Measurements from ENCODE around the gene CTAGE15.
"Not testable (repeated sequence)": the region's sequence is repeated elsewhere in the genome, so short reads cannot be mapped to it uniquely, and the experiment has no call there.

Gene CTAGE15, protein sequence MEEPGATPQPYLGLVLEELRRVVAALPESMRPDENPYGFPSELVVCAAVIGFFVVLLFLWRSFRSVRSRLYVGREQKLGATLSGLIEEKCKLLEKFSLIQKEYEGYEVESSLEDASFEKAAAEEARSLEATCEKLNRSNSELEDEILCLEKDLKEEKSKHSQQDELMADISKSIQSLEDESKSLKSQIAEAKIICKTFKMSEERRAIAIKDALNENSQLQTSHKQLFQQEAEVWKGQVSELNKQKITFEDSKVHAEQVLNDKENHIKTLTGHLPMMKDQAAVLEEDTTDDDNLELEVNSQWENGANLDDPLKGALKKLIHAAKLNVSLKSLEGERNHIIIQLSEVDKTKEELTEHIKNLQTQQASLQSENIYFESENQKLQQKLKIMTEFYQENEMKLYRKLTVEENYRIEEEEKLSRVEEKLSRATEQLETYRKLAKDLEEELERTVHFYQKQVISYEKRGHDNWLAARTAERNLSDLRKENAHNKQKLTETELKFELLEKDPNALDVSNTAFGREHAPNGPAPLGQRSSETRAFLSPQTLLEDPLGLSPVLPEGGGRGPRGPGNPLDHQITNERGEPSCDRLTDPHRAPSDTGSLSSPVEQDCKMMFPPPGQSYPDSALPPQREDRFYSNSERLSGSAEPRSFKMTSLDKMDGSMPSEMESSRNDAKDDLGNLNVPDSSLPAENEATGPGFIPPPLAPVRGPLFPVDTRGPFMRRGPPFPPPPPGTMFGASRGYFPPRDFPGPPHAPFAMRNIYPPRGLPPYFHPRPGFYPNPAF

DNA sequence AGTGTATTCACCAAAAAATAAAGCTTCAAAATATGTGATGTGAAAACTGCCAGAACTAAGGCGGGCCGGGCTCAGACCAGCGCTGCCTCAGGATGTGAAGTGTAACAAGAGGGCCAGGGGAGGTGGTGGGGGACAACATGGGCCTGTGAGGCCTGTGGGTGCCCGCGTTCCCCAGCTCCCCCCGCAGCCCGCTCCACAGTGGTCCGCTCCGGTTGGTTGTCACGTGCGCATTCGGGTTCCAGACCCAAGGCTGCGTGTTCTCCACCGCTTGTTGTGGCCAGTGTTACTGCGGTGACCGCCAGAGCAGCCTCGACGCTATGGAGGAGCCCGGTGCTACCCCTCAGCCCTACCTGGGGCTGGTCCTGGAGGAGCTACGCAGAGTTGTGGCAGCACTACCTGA is at the start of gene CTAGE15:
Gene CTAGE15, plus strand, starts transcription at position 301 of the 400 bp plus-strand sequence. Its CDS starts 17 bp downstream, at position 318.
- not testable (repeated sequence) for DNase-seq (ENCODE audit: extremely low read depth, low read depth)

- DNase-seq (ENCODE audit: extremely low read depth, low read depth), result not testable (repeated sequence)
These were observed 49.2 kb upstream of the CTAGE15 start for GRCh38 chr7:143522309-143522916.

DNA sequence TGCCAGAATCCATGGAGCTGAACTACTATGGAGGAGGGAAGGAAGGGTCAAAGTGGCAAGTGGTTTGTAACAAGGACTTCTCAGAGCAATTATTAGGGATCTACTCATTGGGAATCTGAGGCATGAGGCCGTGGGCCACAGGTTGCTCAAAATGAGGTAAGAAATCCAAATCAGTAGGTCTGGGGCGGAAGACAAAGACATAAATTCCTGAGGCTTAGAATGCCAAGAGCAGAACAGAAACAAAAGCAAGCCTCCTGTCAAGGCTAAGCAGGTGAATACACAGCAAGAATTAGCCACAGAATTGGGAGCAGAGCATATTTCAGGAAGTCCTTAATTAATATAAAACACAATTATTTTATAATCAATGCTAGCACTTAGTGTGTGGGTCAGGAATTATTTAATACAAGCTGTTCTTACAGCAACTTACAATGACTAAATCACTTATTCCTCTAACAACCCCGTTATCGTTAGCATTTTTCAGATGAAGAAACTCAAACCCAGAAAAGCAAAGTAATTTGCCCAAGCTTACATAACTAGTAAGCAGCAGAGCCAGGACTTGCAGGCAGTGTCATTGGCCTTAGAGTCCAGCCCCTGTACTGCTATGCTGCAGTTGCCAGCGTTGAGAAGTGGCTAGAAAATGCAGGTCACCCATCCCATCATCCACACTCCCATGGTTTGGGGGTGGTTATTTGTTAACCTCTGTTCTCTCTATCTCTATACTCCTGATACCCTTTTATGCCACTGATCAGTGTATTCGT is 40.3 kb upstream of the CTAGE15 start:
- DNase-seq (ENCODE audit: extremely low read depth, low read depth), result not testable (repeated sequence)

DNA sequence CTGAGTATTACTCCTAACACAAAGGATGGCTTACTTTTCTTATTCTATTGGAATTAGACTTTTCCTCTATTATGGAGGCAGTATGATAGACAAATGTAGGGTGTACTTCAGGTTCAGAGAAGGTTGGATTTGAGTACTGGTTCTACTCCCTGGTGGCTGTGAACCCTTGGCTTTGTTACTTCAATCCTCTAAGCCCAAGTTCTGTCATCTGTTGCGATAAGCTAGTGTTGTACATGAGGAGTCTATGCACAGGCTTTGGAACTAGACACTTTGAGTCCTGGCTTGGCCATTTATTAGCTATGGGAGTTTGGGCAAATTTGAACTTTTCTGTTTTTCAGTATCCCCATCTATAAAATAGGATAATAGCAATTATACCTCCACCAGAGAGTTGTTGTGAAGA is 39.7 kb upstream of the CTAGE15 start:
- not testable (repeated sequence) for DNase-seq (ENCODE audit: extremely low read depth, low read depth)

DNA sequence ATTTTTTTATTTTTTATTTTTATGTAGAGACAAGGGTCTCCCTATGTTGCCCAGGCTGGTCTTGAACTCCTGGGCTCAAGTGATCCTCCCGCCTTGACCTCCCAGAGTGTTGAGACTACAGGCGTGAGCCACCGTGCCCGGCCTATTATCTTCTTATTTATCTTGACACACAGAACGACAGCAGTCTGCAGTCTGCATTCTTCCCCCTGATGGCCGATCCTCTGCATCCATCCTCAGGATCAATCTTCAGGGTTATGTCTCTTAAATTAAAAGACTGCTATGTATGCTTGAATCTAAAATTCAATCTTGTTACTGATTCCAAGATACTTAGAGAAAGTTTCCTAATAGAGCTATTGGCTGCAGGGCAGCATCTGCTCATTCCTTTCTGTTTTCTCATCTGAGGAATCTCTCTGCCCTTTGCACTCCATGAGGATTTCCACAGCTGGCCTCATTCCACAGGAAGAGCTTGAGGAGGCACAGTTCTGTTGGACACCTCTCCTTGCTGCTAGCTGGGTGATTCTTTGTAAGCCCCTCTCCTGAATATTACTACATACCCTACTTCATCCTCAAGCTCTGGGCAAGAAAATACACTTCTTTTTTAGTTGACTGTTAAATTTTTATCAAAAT is 38.3 kb upstream of the CTAGE15 start:
- DNase-seq (ENCODE audit: extremely low read depth, low read depth), result not testable (repeated sequence)

DNA sequence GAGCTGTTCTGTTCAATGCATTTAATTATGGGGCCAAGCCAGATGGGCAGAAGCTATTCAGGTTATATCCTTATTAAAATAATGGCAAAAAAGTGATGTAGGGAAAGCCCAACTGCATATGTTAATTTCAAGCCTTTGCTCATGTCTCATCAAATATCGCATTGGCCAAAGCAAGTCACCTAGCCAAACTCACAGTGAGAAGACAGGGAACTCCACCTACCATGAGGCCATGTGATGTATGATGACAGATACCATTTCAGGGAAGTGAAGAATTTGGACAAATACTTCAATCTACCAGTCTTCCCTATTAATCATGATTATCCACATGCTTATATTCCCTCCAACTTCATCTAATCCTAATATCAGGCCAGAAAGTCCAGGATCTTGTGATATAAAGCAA is 35.2 kb upstream of the CTAGE15 start:
- not testable (repeated sequence) for DNase-seq (ENCODE audit: extremely low read depth, low read depth)

DNA sequence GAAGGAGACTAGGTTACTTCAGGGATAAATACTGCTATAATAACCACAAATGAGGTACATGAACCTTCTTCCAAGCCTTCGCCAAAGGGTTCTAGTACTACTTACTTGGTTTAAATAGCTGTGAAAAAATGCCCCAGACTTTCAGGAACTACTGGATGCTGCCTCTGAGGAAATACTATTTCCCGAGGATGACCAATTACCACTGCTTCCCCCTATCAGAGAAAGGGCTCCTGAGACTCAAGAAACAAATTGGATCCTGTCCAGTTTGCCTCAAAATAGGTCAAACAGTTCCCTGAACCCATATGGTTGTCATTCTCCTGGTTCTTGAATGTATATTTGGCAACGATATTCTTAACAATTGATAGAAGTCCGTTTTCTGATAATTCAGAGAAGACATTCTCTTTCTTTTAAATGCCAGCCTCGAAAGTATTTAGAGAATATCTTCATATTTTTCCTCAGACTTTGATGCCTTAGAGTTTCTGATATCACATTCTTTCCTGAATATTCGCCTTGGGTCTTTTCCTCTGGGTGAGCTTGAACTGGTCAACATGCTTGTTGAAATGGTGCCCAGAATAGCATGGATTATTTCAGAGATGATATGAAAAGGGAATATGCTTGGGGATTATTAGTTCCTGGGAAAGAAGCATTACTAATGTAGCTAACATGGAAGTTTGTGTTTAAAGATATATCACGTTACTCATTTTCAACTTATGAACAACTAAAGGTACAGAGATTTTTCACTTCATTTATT is 28.1 kb upstream of the CTAGE15 start:
- DNase-seq (ENCODE audit: extremely low read depth, low read depth), result not testable (repeated sequence)

- not testable (repeated sequence) for DNase-seq (ENCODE audit: extremely low read depth, low read depth)
These were observed 15.6 kb upstream of the CTAGE15 start for GRCh38 chr7:143555968-143556367.

DNA sequence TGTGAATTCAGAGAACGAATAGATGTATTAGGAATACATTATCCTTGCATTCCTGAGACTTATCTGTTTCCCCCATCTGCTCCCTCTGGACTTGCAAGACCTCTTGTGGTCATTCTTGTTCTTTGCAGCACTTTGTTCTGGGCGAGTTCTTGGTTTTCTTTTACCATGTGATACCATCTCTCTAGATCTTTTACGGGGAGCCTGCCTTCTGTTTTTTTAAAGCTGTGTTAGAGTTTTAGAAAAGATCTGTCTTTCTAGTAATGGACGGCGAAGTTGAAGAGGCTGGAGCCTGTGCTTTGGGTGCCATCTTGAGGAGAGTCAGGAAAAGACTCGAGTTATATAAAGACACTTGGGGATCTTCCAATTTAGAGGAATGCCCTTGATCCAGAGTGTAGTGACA is 8.3 kb upstream of the CTAGE15 start:
- DNase-seq (ENCODE audit: extremely low read depth, low read depth), result not testable (repeated sequence)
- TF ChIP-seq, protein P1, sequence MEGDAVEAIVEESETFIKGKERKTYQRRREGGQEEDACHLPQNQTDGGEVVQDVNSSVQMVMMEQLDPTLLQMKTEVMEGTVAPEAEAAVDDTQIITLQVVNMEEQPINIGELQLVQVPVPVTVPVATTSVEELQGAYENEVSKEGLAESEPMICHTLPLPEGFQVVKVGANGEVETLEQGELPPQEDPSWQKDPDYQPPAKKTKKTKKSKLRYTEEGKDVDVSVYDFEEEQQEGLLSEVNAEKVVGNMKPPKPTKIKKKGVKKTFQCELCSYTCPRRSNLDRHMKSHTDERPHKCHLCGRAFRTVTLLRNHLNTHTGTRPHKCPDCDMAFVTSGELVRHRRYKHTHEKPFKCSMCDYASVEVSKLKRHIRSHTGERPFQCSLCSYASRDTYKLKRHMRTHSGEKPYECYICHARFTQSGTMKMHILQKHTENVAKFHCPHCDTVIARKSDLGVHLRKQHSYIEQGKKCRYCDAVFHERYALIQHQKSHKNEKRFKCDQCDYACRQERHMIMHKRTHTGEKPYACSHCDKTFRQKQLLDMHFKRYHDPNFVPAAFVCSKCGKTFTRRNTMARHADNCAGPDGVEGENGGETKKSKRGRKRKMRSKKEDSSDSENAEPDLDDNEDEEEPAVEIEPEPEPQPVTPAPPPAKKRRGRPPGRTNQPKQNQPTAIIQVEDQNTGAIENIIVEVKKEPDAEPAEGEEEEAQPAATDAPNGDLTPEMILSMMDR (IDR thresholded peaks at IDR 0.05; ENCODE audit: low read depth, low read length), result peak; percentile 12

- DNase-seq (ENCODE audit: extremely low read depth, low read depth), result not testable (repeated sequence)
These were observed 5.6 kb upstream of the CTAGE15 start for GRCh38 chr7:143566001-143566400.

GRCh38 chr7:143588183-143588582 is 16.6 kb downstream of the CTAGE15 start:
- not testable (repeated sequence) for DNase-seq (ENCODE audit: extremely low read depth, low read depth)

GRCh38 chr7:143589897-143590296 is 18.3 kb downstream of the CTAGE15 start:
- not testable (repeated sequence) for DNase-seq (ENCODE audit: extremely low read depth, low read depth)

- not testable (repeated sequence) for DNase-seq (ENCODE audit: extremely low read depth, low read depth)
These were observed 26.5 kb downstream of the CTAGE15 start for GRCh38 chr7:143598086-143598485.

DNA sequence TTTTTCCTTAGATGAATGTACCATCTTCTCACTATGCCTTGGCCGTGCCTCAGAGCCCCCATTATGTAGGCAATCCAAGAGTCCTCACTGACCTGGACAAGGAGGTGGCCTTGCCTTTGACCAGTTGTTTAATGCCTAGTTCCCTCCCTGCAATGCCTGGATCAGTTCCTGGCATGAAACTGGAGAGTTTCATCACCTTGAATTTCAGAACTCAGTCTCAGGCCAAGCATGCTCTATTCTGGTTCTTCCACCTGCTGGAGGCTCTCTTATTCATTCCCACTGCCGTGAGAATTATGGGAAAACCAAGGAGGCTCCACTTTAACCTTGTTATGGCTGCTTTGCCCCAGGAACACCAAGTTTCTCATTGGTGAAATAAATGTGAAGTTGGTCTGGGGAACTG is 31.9 kb downstream of the CTAGE15 start:
- not testable (repeated sequence) for DNase-seq (ENCODE audit: extremely low read depth, low read depth)

DNA sequence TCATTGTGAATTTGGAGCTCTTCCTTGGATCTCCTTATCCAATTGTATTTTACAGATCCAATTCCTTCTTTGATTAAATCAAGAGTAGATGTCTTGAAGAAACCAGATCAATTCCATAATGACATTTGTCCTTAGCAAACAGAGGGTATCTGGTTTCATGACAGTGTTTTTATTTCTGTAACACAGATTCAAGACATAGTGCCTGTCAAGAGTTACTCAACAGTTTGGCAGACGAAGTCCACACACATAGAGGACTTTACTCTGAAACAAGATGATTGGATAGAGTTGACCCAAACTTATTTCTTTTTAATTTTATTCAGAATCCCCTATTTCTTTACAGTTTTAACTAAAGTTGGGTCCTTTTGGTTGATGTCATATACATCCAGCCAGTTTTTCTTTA is 34.5 kb downstream of the CTAGE15 start:
- DNase-seq (ENCODE audit: extremely low read depth, low read depth), result not testable (repeated sequence)

DNA sequence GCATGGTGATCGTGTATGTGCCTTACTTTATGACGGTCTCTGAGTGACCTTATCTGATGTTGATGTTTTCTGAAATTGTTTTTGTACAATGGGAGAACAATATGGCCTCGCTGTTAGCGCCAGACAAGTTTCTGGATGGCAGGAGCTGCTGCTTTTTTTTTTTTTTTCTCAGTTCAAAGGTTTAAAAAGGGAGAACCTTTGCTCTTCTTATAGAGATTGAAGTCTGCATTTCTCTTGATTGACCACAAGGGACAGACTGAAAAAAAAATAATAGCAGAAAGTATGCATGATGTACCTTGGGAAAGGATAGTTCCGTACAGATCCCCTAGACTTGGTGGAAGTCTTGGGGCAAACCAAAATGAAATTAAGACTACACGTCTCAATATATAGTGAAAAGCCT is 43.9 kb downstream of the CTAGE15 start:
- DNase-seq (ENCODE audit: extremely low read depth, low read depth), result not testable (repeated sequence)

DNA sequence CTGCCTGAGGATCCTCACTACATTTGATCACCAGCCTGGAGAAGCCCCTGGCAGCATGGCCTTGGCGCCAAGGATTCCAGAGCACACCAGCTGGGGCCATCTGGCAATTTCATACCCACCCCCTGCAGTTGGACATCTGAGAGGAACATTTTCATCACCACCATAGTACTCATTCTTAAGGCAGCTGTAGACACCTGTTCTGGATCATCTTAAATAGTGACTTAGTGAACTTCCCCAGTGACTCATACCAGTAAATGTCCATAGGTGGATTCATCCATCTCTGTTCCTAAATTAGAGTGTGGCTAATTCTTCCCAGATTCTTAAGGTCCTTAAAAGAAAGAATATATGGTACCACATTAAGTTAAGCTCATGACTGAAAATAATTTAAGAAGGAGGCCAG is 45.6 kb downstream of the CTAGE15 start:
- not testable (repeated sequence) for DNase-seq (ENCODE audit: extremely low read depth, low read depth)

GRCh38 chr7:143620058-143620457 is 48.5 kb downstream of the CTAGE15 start:
- not testable (repeated sequence) for DNase-seq (ENCODE audit: extremely low read depth, low read depth)
